Osteocyte (in vitro differentiated cells): Measurements from ENCODE around the gene MYO10. TPM values are rescaled to one million over a fixed set of nuclear protein-coding genes. Genes with fewer than 3 reads are reported as not detected.

ENCODE experiments used
- DNase-seq: peaks from one replicate; pipeline ENCODE4 v3.0.0; 2021; ENCODE audit warnings: mixed read lengths; ENCODE audit not compliant: unreplicated experiment; ENCODE audit errors: extremely low spot score
- H3K27ac Mint-ChIP-seq: one replicate; pipeline ENCODE4 v1.8.0; 2021; ENCODE audit warnings: mild to moderate bottlenecking, mixed read lengths; ENCODE audit not compliant: unreplicated experiment
- H3K27me3 Mint-ChIP-seq: one replicate; pipeline ENCODE4 v1.8.0; 2021; ENCODE audit warnings: mixed read lengths; ENCODE audit not compliant: unreplicated experiment
- H3K36me3 Mint-ChIP-seq: one replicate; pipeline ENCODE4 v1.8.0; 2021; ENCODE audit warnings: mixed read lengths; ENCODE audit not compliant: unreplicated experiment
- H3K4me1 Mint-ChIP-seq: one replicate; pipeline ENCODE4 v1.8.0; 2021; ENCODE audit warnings: mixed read lengths; ENCODE audit not compliant: unreplicated experiment
- H3K4me3 Mint-ChIP-seq: one replicate; pipeline ENCODE4 v1.8.0; 2021; ENCODE audit warnings: mild to moderate bottlenecking, moderate library complexity, mixed read lengths; ENCODE audit not compliant: unreplicated experiment
- H3K9me3 Mint-ChIP-seq: one replicate; pipeline ENCODE4 v1.8.0; 2021; ENCODE audit warnings: mixed read lengths; ENCODE audit not compliant: unreplicated experiment
- total RNA-seq: library from RNA; stranded (reverse); gene quantifications from 2 replicates; pipeline ENCODE4 v1.2.1, GENCODE V29; 2021
- TF ChIP-seq, protein P1 (sequence below): fragments of 200-600 bp; sonication (generic); IDR thresholded peaks from 2 replicates; pipeline ENCODE4 v1.5.0; 2021; ENCODE audit warnings: antibody characterized with exemption, mild to moderate bottlenecking, moderate library complexity

Gene MYO10
- total RNA-seq, 1 donor from 2014 or later = 87.8 TPM

DNA sequence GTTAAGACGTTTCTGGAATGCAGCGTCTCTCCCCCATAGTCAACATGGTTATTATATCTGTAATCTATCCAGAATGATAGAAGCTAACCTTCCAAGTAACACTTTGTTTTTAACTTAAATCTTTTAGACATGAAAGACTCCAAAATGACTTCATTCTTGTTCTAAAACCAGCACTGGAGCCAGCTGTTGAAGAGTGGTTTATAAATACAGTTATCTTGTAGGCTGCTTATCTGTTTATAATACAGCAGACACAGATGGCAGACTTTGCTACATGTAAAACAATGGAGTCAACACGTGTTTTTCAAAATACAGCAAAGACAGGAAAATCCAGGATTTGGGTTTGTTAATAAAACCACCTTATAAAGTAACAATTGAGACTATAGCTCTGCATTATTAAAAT, 270.5 kb downstream of the MYO10 start:
- Mint-ChIP-seq H3K9me3 (no peaks in the 10 kb centered on the region), H3K27ac (no peak overlapping the region), H3K27me3 (no peaks in the 10 kb centered on the region), H3K4me1 (peaks cover 20% of the 10 kb centered on the region), H3K36me3 (peaks cover 37% of the 10 kb centered on the region), H3K4me3 (no peak overlapping the region)
- DNase-seq = no peak
- TF ChIP-seq, protein P1, sequence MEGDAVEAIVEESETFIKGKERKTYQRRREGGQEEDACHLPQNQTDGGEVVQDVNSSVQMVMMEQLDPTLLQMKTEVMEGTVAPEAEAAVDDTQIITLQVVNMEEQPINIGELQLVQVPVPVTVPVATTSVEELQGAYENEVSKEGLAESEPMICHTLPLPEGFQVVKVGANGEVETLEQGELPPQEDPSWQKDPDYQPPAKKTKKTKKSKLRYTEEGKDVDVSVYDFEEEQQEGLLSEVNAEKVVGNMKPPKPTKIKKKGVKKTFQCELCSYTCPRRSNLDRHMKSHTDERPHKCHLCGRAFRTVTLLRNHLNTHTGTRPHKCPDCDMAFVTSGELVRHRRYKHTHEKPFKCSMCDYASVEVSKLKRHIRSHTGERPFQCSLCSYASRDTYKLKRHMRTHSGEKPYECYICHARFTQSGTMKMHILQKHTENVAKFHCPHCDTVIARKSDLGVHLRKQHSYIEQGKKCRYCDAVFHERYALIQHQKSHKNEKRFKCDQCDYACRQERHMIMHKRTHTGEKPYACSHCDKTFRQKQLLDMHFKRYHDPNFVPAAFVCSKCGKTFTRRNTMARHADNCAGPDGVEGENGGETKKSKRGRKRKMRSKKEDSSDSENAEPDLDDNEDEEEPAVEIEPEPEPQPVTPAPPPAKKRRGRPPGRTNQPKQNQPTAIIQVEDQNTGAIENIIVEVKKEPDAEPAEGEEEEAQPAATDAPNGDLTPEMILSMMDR = no peak

DNA sequence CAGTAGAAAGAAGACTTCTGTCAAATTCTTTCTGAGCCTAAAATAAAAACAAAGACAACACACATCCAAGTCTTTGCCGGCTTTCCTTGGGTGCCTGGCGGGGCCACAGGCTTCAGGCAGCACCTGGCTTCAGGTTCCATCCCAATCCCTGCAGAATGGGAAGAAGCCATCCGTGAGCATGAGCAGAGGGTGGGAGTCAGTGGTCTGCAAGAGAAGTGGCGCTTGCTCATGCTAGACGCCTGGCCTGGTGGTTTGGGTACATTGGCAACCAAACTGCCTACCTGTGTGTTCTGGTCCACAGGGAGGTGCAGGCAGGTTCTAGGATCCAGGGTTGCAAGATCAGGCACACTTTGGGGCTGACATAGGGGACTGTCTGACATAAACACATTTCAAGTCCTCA, 271.7 kb downstream of the MYO10 start:
- no peaks in the 10 kb centered on the region for H3K9me3 Mint-ChIP-seq
- H3K4me1 Mint-ChIP-seq = peaks cover 11% of the 10 kb centered on the region
- H3K36me3 Mint-ChIP-seq = peaks cover 32% of the 10 kb centered on the region
- no peak overlapping the region for H3K27ac Mint-ChIP-seq
- no peak for DNase-seq
- no peak overlapping the region for H3K4me3 Mint-ChIP-seq
- TF ChIP-seq, protein P1 = no peak
- H3K27me3 Mint-ChIP-seq = no peaks in the 10 kb centered on the region

DNA sequence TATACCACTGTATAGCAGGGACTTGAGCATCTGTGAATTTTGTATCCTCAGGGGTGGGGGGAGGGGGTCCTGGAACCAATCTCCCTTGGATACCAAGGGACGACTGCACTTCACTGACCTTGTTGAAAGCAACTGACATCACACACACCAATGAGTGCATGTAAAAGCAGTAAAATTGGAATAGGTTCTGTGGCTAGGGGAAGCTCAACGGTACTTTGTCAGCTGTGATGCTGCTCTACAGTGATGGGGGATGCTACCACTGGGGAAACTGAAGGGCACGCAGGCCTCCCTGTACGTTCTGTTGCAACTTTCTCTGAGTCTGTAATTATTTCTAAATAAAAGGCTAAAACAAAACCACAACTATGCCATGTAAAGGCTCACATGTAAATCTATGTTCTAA, 272.2 kb downstream of the MYO10 start:
- H3K4me3 Mint-ChIP-seq = no peak overlapping the region

DNA sequence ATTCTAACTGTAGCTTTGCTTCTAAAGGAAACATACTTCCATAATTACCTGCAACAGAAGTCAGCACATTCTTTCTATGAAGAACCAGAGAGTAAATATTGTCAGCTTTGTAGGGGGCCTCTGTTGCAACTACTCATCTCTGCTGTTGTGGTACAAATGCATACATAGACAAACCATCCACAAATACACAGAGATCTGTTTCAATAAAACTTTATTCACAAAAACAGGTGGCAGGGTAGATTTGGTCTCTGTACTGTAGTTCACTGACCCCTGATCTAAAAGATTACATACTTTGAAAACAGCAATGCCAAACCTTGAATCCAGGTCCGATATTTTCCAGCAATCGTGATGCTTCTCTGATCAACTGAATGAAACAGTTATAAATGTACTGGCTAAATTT, 274.4 kb downstream of the MYO10 start:
- Mint-ChIP-seq H3K27me3 (no peaks in the 10 kb centered on the region), H3K36me3 (peaks cover 12% of the 10 kb centered on the region), H3K4me1 (peaks cover under 1% of the 10 kb centered on the region), H3K27ac (no peak overlapping the region), H3K4me3 (no peak overlapping the region), H3K9me3 (no peaks in the 10 kb centered on the region)
- TF ChIP-seq, protein P1 = no peak
- DNase-seq = no peak

More for the DNA sequence above, 272.2 kb downstream of the MYO10 start:
- TF ChIP-seq, protein P1 = no peak
- peaks cover 7% of the 10 kb centered on the region for H3K4me1 Mint-ChIP-seq
- H3K36me3 Mint-ChIP-seq = peaks cover 31% of the 10 kb centered on the region
- no peaks in the 10 kb centered on the region for H3K27me3 Mint-ChIP-seq
- DNase-seq = no peak
- H3K9me3 Mint-ChIP-seq = no peaks in the 10 kb centered on the region
- H3K27ac Mint-ChIP-seq = no peak overlapping the region

DNA sequence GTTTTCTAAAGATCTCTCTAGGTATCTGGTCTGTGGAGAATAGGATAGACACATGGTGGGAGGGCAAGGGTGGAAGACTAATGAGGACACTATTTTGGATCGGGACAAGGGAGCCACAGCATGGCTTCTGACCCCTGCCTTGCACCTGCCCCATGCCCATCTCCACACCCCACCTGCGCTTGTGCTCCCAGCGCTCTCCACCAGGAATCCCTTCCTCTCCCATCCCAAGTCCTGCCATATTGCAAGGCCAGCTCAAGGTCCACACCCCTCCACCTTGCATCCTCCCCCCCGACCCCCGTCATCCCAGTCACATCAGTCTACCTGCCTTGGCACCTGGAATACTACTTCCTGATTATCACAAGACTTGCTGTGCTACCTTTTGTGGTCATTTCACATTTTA, 275.1 kb downstream of the MYO10 start:
- Mint-ChIP-seq H3K27me3 (no peaks in the 10 kb centered on the region), H3K4me3 (no peak overlapping the region), H3K36me3 (peaks cover 8% of the 10 kb centered on the region), H3K4me1 (peaks cover 2% of the 10 kb centered on the region), H3K9me3 (no peaks in the 10 kb centered on the region), H3K27ac (no peak overlapping the region)
- DNase-seq = no peak
- TF ChIP-seq, protein P1 = no peak
